Fibroblast of lung (primary cell): Measurements from ENCODE around the gene DHODH. TPM values are rescaled to one million over a fixed set of nuclear protein-coding genes. Genes with fewer than 3 reads are reported as not detected.

ENCODE experiments used
- DNase-seq, 2 donors: peaks; one replicate each; pipeline versions ENCODE4 v3.0.0 to v3.0.0-alpha.2; 2010; ENCODE audit warnings: low read depth in 2 of 2
- H2AFZ ChIP-seq: 2 replicates; pipeline ENCODE4 v1.5.1; 2012; ENCODE audit warnings: low read length, control low read depth, inconsistent platforms
- H3K27ac ChIP-seq: 2 replicates; pipeline ENCODE4 v1.5.1; 2011; ENCODE audit warnings: low read length, control low read depth; ENCODE audit not compliant: insufficient read depth
- H3K27me3 ChIP-seq: 2 replicates; pipeline ENCODE4 v1.5.1; 2011; ENCODE audit warnings: mild to moderate bottlenecking, low read length; ENCODE audit not compliant: control insufficient read depth, insufficient read depth
- H3K36me3 ChIP-seq: 2 replicates; pipeline ENCODE4 v1.5.1; 2011; ENCODE audit warnings: low read length; ENCODE audit not compliant: control insufficient read depth, insufficient read depth
- H3K4me1 ChIP-seq: 2 replicates; pipeline ENCODE4 v1.5.1; 2011; ENCODE audit warnings: low read length; ENCODE audit not compliant: control insufficient read depth, insufficient read depth; ENCODE audit errors: extremely low read depth
- H3K4me2 ChIP-seq: 2 replicates; pipeline ENCODE4 v1.5.1; 2011; ENCODE audit warnings: low read length, control low read depth; ENCODE audit not compliant: insufficient read depth; ENCODE audit errors: extremely low read depth
- H3K4me3 ChIP-seq, 4 experiments: fragments of 200-600 bp in 1 of 4; sonication (generic) in 1 of 4; replicated peaks in 1 of 4; 2 replicates each; pipeline ENCODE4 v1.5.1; 2011 to 2016; ENCODE audit warnings: low read length in 4 of 4, low read depth in 3 of 4, mild to moderate bottlenecking in 3 of 4, control low read depth in 2 of 4, inconsistent platforms in 1 of 4, mixed read lengths in 1 of 4; ENCODE audit not compliant: insufficient read depth in 1 of 4; ENCODE audit errors: control extremely low read depth in 1 of 4
- H3K79me2 ChIP-seq: 2 replicates; pipeline ENCODE4 v1.5.1; 2012; ENCODE audit warnings: mild to moderate bottlenecking, low read length, inconsistent platforms; ENCODE audit not compliant: control insufficient read depth, insufficient read depth
- H3K9ac ChIP-seq: 2 replicates; pipeline ENCODE4 v1.5.1; 2011; ENCODE audit warnings: mild to moderate bottlenecking, low read length, control low read depth; ENCODE audit not compliant: insufficient read depth
- H3K9me3 ChIP-seq: 2 replicates; pipeline ENCODE4 v1.5.1; 2012; ENCODE audit warnings: low read depth, low read length; ENCODE audit not compliant: control insufficient read depth, insufficient read depth
- H4K20me1 ChIP-seq: 2 replicates; pipeline ENCODE4 v1.5.1; 2011; ENCODE audit warnings: low read length; ENCODE audit not compliant: control insufficient read depth, insufficient read depth; ENCODE audit errors: extremely low read depth
- CTCF ChIP-seq, 2 donors: IDR thresholded peaks in 1 of 2; conservative IDR thresholded peaks in 1 of 2; 1 replicate in 1 of 2; 2 replicates in 1 of 2; pipeline ENCODE4 v1.5.1; 2011 to 2012; ENCODE audit warnings: low read length in 2 of 2, control low read depth in 1 of 2, inconsistent platforms in 1 of 2, low read depth in 1 of 2, mild to moderate bottlenecking in 1 of 2
- EZH2 ChIP-seq: IDR thresholded peaks from 2 replicates; pipeline ENCODE4 v1.5.1; 2012; ENCODE audit warnings: low read length, control low read depth, mild to moderate bottlenecking; ENCODE audit errors: missing control alignments
- polyA plus RNA-seq, 2 donors: library from polyadenylated mRNA; depleted of rRNA in 1 of 2; stranded (reverse) in 1 of 2; unstranded in 1 of 2; fragments of >200 nt; gene quantifications; 2 replicates each; pipeline ENCODE4 v1.2.1, GENCODE V29; 2011 to 2012; ENCODE audit warnings: missing spikeins in 1 of 2
- total RNA-seq: library from RNA; depleted of rRNA; stranded (reverse); fragments of >200 nt; gene quantifications from 2 replicates; pipeline ENCODE4 v1.2.1, GENCODE V29; 2014

DHODH gene
- total and polyA plus RNA-seq, 2 donors (not counting 1 experiment from before 2014, with no cell fraction given): 3.0 TPM

- TF ChIP-seq EZH2 (no peak), CTCF (conservative IDR thresholded peaks at IDR 0.05 in 1 of 2, IDR thresholded peaks at IDR 0.05 in 1 of 2; ENCODE audit: low read depth in 1 of 2, low read length in 2 of 2) (no peak)
- H3K79me2 ChIP-seq: no peaks in the 10 kb centered on the region
- H4K20me1 ChIP-seq: no peaks in the 10 kb centered on the region
- DNase-seq: no peak
- H3K27ac ChIP-seq: no peak overlapping the region
- no peaks in the 10 kb centered on the region for H3K4me1 ChIP-seq
- no peaks in the 10 kb centered on the region for H3K27me3 ChIP-seq
- H3K4me3 ChIP-seq: no peak overlapping the region
- H3K9me3 ChIP-seq: no peaks in the 10 kb centered on the region
- H3K9ac ChIP-seq: no peak overlapping the region
- peaks cover 5% of the 10 kb centered on the region for H3K36me3 ChIP-seq
- no peak overlapping the region for H2AFZ ChIP-seq
- no peak overlapping the region for H3K4me2 ChIP-seq
Observed at GRCh38 chr16:72018470-72018869, 9.9 kb downstream of the DHODH start.

- Histone ChIP-seq H3K27me3 (no peaks in the 10 kb centered on the region), H3K36me3 (peaks cover 7% of the 10 kb centered on the region), H3K4me2 (no peak overlapping the region), H3K79me2 (no peaks in the 10 kb centered on the region), H3K4me3 (no peak overlapping the region), H3K9ac (no peak overlapping the region), H2AFZ (no peak overlapping the region), H3K4me1 (no peaks in the 10 kb centered on the region), H4K20me1 (no peaks in the 10 kb centered on the region), H3K9me3 (no peaks in the 10 kb centered on the region), H3K27ac (no peak overlapping the region)
- no peak for DNase-seq
- no peak for TF ChIP-seq EZH2
- TF ChIP-seq CTCF (conservative IDR thresholded peaks at IDR 0.05 in 1 of 2, IDR thresholded peaks at IDR 0.05 in 1 of 2; ENCODE audit: low read depth in 1 of 2, low read length in 2 of 2): peak in 1 of 2 donors; percentile 37
Observed at GRCh38 chr16:72021043-72021442, 12.5 kb downstream of the DHODH start.

GRCh38 chr16:72022127-72022526, 13.6 kb downstream of the DHODH start:
- no peaks in the 10 kb centered on the region for H3K27me3 ChIP-seq
- no peaks in the 10 kb centered on the region for H3K79me2 ChIP-seq
- no peak overlapping the region for H3K4me2 ChIP-seq
- no peaks in the 10 kb centered on the region for H3K9me3 ChIP-seq
- H2AFZ ChIP-seq: no peak overlapping the region
- peaks cover 7% of the 10 kb centered on the region for H3K36me3 ChIP-seq
- H3K4me1 ChIP-seq: no peaks in the 10 kb centered on the region
- H3K27ac ChIP-seq: no peak overlapping the region
- DNase-seq: no peak
- H3K9ac ChIP-seq: no peak overlapping the region
- H4K20me1 ChIP-seq: no peaks in the 10 kb centered on the region
- H3K4me3 ChIP-seq: no peak overlapping the region
- no peak for TF ChIP-seq CTCF (conservative IDR thresholded peaks at IDR 0.05 in 1 of 2, IDR thresholded peaks at IDR 0.05 in 1 of 2; ENCODE audit: low read depth in 1 of 2, low read length in 2 of 2)
- TF ChIP-seq EZH2: no peak
